GM19239 (cell line): ENCODE measurements around the gene RHEB.

Experiments
- DNase-seq: peaks from one replicate; pipeline ENCODE4 v3.0.0; 2011; ENCODE audit warnings: low spot score; ENCODE audit not compliant: insufficient read length
- FAIRE-seq: peaks from 2 replicates; lab custom pipeline; 2011; peaks lifted over from hg19 to GRCh38; lab: Jason Lieb, UNC

Gene RHEB

DNA sequence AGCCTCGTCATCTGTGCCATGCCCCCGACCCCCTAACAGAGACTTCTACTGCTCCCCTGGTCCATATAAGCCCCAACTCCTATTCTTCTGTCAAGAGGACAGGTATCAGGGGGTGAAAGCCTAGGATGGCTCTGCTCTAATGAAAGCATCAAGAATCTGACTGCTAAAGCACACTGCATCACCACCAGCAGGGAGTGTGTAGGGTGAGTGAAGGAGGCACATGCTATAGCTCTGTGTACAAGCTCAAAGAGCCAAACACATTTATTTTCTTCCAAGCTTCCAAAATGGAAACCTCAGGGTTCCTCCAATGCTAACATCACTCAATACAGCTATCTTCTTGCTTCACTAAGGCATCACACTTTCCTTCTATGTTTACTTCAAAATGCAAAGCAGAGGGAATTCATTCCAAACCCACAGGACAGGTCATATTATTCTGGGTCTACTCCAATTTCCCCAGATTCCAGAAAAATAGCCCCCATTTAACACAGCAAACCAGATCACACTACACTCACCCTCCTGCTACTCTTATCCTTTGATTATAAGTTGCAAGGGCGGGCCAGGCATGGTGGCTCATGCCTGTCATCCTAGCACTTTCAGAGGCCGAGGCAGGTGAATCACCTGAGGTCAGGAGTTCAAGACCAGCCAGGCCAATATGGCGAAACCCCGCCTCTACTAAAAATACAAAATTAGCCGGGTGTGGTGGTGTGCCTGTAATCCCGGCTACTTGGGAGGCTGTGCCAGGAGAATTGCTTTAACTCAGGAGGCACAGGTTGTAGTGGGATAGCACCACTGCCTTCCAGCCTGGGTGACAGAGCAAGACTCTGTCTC lies 36.6 kb downstream of the RHEB start:
- DNase-seq = no peak
- FAIRE-seq = no peak

DNA sequence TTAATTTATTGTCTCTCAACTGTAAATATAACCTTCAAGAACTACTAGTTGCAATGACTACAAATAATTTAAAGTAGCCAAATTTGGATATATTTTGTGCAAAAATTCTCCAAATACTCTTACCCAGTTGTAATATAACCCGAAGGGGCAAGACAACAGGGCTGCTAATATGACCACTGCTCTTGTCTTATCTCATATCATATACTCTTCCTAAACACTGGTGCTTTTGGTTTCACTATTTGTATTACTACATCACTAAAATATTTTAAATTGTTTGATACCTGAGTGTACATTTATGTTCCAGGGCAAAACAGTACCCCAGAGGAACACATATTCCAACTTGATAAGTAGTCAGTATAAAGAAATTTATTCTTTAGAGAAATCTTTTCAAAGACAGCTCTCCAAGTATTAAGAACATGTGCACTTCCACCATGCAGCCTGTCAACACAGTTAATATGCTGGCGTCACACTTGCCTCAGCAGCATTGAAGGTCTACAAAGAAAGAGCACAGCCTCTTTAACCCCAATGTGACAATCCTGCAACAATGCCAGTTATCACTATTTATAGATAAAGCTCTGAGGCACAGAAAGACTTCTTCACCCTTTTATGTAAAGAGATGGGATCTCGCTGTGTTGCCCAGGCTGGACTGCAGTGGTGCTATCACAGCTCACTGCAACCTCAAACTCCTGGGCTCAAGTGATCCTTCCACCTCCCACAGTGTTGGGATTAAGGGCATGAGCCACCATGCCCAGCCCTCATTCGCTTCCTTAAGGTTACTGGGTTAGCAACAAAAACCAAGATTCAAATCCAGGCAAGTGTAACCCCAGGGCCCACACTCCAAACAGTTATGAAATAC lies 37.8 kb downstream of the RHEB start:
- peak; percentile 8 for FAIRE-seq
- no peak for DNase-seq

DNA sequence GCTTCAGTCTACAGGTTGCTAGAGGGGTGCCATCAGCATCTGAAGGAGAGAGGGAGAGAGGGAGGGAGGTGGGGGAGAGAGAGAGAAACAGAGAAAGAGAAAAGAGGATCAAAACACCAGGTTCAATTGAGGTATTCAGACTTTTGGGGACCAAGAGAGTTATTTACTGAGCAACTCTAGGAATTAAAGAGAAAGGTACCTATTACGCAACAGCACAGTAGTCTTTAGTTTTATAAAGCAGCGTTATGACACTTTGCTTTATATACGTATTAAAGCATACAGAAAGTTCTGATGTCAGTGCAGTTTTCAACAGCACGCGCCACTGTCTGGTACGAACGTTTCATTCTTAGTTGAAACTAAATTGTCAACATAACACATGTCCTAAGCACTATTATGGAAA lies 41.8 kb downstream of the RHEB start:
- peak; percentile 45 for FAIRE-seq
- no peak for DNase-seq

DNA sequence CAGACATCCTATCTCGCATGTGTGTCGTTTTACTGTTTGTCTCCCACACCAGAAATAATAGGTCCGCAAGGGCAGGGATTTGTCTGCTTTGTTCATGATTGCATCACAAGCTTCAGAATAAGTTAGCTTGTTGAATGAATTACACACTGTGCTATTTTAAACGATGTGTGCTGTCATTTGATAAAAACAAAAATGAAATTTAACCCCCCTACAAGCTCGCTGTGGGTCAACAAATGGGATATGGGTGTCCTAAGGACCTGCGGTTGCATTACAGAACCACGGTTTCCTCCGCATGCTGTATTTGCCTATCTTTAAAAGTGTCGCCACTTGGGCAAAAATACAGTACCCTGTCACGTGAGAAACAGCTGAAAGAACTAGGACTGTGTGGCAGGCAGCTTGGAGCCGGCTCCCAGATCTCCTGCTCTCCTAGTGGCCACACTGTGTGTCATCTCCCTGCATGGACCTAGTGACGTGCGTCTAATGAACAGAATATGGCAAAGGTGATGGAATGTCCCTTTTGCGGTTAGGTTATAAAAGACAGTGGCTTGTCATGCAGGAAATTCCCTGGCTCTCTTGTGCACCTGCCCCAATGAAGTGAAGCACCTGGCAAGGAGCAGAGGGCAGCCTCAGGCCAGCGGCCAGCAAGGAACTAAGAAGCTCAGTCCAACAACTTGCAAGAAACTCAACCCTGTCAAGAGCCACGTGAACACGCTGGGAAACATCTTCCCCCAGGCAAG lies 46.9 kb downstream of the RHEB start:
- peak; percentile 60 for FAIRE-seq
- no peak for DNase-seq

DNA sequence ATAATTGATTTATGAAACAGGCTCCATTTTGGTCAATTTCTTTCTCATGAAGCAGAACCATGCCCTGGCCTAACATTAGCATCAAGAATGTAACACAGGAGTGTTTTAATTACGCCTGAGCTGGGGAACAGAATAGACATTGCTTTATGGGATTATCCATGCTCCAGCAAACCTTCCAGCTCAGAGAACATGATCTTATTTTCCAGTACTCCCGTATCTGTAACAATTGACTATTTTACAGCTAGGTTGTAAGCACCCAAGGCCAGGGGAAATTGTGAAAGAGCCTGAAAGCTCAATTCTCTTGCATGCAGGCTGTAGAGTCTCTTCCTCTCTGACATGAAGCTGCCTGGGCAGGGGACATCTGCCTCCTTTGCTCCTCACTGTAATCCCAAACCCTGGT lies 49.0 kb downstream of the RHEB start:
- DNase-seq (no peak), FAIRE-seq (peak; percentile 33)

DNA sequence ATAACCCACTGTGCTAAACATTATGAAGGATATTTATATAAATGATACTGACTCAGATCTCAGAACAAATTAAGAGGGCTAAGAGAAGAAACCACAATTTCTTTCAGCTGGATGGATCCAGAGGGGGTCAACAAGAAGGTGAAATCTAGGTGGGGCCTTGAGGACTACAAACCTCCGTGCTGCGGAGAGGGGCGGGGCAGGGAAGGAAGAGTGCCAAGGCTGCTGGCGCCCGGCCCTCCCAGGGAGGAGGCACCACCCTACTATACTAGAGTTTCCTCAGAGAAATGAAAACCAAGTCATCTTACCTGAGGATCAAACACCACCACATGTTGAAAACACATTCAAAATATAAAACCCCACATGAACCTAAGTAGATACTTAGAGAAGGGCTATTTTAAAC lies 50.4 kb downstream of the RHEB start:
- DNase-seq (no peak), FAIRE-seq (no peak)

DNA sequence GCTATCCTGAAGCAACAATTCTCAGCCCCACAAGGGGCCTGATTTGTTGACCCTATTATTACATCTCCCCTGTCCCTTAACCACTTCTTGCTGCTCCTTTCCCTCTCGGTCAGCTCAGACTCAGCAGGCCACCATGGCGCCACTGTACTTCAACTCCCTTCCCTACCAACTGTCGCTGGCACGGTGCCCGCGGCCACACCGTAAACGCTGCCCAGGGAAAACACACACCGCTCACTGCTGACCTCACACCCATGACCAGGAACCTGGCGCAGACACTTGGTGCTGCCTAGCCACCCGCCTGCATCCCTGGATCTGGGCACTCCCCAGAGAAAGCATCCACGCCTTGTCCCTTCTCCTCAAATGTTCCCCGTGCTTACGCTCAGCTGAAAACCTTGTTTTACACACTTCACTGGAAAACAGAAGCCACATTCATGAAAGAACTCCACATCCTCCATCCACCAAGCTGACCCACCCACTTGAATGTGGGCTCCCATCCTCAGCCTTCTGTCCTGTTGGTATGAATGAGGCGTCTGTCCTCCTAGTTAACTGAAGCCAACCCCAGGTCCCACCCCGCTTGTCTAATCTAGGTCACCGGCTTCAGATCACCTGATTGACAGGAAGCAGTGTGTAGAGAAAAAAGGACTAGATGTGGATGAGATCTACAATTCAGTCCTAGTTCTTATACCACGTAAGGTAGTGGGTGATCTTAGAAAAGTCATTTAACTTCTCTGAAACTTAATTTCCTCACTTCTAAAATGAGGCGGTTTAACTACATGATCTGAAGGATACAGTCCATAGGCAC lies 51.3 kb downstream of the RHEB start:
- FAIRE-seq = no peak

DNA sequence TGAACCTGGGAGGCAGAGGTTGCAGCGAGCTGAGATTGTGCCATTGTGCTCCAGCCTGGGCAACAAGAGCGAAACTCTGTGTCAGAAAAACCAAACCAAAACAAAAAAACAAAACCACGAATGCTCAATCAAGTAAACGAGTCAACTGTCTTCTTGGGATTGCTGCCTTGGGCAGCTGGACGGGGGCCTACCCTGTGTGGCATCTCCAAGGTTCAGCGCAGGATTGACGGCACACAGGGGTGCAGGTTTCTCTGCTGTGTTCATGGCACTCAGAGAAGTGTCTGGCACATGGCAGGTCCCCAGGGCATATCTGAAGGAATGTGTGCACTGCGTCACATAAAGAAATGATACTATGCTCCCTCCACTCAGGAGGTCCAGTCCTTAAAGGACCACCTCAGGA lies 54.5 kb downstream of the RHEB start:
- no peak for FAIRE-seq
- DNase-seq = no peak

More for the DNA sequence above, 51.3 kb downstream of the RHEB start:
- no peak for DNase-seq

DNA sequence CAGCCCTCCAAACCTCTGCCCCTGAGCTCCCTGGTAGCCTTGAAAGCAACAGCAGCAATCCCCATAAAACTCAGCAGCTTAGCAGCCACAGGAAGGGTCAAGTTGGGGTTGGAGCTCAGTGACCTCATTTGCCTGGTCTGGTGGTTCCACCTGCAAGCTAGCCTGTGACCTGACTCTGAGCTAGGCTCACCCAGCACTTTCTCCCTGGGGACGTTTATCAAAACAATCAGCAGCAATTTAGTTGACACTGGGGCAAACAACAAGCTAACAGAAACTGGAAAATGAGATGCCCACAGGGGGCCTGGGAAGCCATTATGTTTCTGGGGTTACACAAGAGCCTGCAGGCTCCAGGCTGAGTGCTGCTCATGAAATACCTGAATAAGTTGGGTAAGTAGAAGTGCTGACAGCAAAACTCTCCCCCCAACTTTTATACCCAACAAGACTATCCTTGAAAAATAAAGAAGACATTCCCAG lies 57.4 kb downstream of the RHEB start:
- DNase-seq (no peak), FAIRE-seq (no peak)

DNA sequence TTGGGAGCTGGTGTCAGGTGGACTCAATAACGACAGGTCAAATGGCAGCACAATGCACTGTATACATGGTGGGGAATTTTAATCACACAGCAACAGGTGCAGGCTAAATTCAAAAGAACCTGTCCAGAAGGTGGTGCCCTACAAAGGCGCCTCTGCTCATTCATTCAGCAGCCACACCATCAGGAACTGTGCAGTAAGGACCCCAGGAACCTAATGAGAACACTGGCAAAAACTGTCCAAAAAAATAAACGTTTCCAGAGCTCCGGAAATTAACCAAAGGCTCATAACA lies 57.8 kb downstream of the RHEB start:
- no peak for FAIRE-seq
- no peak for DNase-seq

DNA sequence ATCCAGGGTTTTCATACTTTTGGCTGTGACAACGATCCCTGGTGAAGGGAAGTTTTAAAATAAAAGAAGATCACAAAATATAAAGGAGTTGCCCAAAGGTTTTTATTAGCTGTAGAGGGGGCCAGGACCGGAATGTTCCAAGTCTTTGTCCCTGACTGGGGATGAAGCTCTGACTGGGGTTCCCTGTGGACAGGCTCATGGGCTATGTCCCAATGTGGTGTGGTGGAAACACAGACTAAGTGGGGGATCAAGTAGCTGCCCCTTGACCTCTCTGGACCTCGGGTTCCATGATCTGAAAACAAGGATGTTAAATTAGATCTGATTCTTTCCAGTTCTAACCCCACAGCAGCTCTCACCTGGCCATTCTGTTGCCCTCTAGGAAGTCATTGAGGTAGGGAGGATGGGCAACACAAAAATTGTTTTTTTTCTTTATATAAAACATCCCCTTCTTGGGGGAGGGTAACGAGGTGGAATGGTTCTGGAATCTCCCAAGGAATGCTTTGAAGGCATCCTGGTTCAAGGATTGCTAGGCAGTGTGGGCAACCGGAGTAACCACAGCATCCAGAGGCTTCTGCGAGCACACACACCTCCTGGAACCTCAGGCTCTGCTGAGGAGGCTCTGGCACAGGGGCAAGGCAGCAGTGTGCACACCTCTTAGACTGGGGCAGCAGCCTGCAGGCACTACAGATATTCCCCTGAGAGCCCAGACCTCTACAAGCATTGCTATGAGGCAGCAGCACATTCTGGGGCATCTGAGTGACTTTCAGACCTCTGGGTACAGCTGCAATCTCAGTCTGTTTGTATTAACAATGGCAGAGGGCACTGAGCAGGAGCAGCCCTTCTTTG lies 58.4 kb downstream of the RHEB start:
- DNase-seq (no peak), FAIRE-seq (no peak)

DNA sequence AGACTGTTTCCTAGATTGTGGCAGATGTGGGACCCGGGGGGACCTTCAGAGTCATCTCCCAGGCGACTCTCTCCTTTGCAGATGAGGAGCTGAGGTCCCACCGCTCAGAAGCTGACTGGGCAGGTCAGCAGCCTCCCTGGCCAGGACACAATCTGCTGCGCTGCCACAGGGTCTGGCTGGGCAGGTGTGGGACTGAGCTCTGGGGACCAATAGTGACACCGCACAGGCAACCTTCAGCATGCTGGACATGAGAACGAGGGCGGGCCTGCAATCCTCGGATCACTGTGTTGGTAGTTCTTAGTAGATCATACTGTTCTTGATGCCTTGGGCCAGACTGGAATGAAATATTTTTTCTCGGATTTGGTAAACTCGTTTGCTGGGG lies 59.2 kb downstream of the RHEB start:
- FAIRE-seq (no peak), DNase-seq (no peak)

DNA sequence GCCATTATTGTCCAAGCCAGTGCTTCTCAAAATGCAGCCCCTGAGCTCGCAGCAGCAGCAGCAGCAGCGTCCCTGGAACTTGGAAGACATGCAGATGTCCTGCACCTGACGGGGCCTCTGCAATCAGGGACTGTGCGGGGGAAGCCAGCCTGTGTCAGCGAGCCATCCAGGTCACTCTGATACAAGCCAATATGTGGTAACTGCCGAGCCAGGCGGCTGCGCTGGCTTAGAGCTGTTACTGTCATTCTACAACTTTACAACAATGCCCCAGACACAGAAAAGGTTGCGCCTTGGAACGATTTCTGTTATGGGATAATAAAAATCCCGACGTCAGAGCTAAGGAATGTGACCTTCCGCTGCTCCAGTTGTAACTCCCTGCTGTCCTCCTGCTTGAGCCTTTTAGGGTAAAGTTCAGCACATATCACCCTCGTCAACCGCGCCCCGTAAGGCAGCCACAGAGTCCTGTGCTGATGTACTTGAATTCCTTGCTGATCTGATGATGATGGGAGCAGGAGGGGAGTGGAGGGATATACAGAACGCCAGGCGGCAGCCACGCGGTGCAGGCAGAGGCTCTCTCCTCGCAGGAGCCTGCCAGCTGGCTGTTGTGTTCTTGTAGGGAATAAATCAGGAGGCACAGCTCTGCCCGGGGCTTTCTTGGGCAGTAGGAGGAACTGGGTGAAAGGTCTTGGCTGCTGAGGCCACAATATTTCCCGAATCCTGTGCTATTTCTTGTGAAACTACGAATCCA lies 59.8 kb downstream of the RHEB start:
- FAIRE-seq (no peak), DNase-seq (no peak)

DNA sequence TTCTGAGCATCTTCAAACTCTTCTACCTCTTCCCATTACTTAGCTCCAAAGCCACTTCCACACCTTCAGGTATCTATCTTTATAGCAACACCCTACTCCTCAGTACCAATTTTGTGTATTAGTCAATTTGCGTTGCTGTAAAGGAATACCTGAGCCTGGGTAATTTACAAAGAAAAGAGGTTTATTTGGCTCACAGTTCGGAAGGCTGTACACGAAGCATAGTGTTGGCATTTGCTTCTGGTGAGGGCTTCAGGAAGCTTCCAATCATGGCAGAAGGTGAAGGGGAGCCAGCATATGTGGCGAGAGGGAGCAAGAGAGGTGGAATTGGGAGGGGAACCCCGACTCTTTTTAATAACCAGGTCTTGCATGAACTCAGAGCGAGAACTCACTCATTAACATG lies 62.2 kb downstream of the RHEB start:
- no peak for FAIRE-seq
- no peak for DNase-seq

DNA sequence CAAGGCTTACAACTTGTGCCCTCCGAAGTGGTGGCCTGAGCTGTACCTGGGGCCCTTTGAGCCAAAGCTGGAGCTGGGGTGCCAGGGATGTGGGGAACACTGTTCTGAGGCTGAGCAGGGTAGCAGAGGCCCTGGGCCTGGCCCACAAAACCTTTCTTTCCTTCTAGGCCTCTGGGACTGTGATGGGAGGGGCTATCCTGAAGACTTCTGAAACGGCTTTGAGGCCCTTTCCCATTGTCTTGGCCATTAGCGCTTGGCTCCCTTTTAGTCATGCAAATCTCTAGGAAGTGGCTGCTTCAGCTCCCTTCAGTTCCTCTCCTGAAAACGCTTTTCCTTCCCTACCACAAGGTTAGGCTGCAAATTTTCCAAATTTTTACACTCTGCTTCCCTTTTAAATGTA lies 62.9 kb downstream of the RHEB start:
- FAIRE-seq (no peak), DNase-seq (no peak)

DNA sequence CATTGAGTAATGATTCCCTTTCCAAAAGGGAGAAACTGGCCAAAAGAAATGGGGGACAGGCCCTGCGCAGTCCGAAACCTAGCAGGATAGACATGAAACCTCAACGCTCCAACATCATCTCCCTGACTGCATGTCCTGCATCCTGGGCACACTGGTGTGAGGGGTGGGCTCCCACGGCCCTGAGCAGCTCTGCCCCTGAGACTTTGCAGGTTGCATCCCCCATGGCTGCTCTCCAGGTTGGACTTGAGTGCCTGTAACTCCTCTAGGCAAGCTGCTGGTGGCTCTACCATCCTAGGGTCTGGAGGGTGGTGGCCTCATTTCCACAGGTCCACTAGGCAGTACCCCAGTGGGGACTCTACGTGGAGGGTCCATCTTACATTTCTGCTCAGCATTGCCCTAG lies 63.4 kb downstream of the RHEB start:
- no peak for FAIRE-seq

DNA sequence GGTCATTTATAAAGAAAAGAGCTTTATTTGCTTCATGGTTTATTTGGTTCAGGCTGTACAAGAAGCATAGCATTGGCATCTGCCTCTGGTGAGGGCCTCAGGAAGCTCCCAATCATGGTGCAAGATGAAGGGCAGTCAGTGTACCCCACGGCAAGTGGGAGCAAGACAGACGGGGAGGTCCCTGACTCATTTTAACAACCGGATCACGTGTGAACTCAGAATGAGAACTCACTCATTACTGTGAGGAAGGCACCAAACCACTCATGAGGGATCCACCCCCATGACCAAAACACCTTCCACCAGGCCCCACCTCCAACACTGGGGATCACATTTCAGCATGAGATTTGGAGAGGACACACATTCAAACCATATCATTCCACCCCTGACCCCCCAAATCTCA lies 64.0 kb downstream of the RHEB start:
- FAIRE-seq (no peak), DNase-seq (no peak)

More for the DNA sequence above, 63.4 kb downstream of the RHEB start:
- DNase-seq = no peak

DNA sequence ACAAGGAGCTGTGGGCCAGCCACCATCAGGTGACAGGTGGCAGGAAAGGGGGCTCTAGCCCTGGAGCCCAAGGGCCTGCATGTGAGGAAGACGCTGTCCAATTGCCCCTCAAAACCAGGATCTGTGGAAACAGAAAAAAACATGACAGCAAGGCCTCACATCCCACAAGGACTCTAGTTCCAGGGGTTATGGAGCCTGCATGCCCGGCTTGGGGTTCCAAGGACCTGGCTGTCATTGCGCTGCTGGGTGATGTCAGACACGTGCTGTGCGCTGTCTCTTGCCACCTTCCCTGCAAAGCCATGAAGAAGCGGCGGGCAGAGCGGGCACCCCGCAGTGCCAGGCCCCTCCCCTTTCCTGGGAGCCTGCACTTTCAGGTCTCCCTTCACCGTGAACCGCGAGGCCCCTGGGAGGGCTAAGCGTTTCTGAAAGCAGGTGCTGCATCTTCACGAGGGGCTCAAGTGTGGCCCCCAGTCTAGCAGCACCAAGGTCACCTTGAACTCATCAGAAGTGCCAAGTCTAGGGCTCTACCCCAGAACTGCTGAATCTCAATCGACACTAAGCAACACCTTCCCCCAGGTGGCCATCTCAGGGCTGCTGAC lies 64.7 kb downstream of the RHEB start:
- DNase-seq (no peak), FAIRE-seq (no peak)
